Right renal cortex interstitium (tissue), 3 donors: ENCODE data around the gene SMIM38. TPM values are rescaled to one million over a fixed set of nuclear protein-coding genes. Genes with fewer than 3 reads are reported as not detected.
A peak's percentile ranks its signal among the peaks of the same experiment; 100 is the strongest.

ENCODE experiments used
- DNase-seq, 3 donors: peaks; one replicate each; pipeline ENCODE4 v3.0.0-alpha.2; 2013; ENCODE audit warnings: low read depth in 3 of 3, low spot score in 2 of 3
- polyA plus RNA-seq, 3 donors: library from polyadenylated mRNA; unstranded; fragments of 120-200 nt; gene quantifications; one replicate each; pipeline ENCODE4 v1.2.1, GENCODE V29; 2013; ENCODE audit not compliant: insufficient read length in 3 of 3

SMIM38 gene
- polyA plus RNA-seq, 3 donors, result 0.41 to 0.54 (median 0.43) TPM

GRCh38 chr11:69200331-69201065, 44.8 kb downstream of the SMIM38 start:
- DNase-seq, result peak in 1 of 3 donors; percentile 67

GRCh38 chr11:69201066-69201365, 45.3 kb downstream of the SMIM38 start:
- DNase-seq, result no peak

GRCh38 chr11:69201764-69202370, 46.1 kb downstream of the SMIM38 start:
- no peak for DNase-seq

GRCh38 chr11:69202511-69203221, 46.9 kb downstream of the SMIM38 start:
- DNase-seq, result no peak

- no peak for DNase-seq
These were observed 47.6 kb downstream of the SMIM38 start for GRCh38 chr11:69203381-69203780.

- no peak for DNase-seq
These were observed 48.1 kb downstream of the SMIM38 start for GRCh38 chr11:69203901-69204245.

GRCh38 chr11:69204246-69204940, 48.7 kb downstream of the SMIM38 start:
- no peak for DNase-seq

- DNase-seq, result no peak
These were observed 49.4 kb downstream of the SMIM38 start for GRCh38 chr11:69204941-69205742.

Other genes starting within 250 kb of the SMIM38 start
- gene MRGPRD, start 174.9 kb upstream of the SMIM38 start, polyA plus RNA-seq, result not detected
- gene MRGPRF, start 142.7 kb upstream of the SMIM38 start, polyA plus RNA-seq, result 10 to 100 TPM; 20.9 to 24.6 (median 22.7) TPM
- gene TPCN2, start 107.0 kb upstream of the SMIM38 start, polyA plus RNA-seq, result 10 to 100 TPM; 12.1 to 14.2 (median 13.6) TPM
- 1 to 10 TPM; 4.5 to 5.6 (median 4.8) TPM for gene MYEOV, start 138.2 kb downstream of the SMIM38 start, polyA plus RNA-seq